Measurements from ENCODE around the gene ABL1. TPM values are rescaled to one million over a fixed set of nuclear protein-coding genes. Genes with fewer than 3 reads are reported as not detected.

ABL1 gene
- total RNA-seq, 1 donor from 2014 or later = 121 TPM

DNA sequence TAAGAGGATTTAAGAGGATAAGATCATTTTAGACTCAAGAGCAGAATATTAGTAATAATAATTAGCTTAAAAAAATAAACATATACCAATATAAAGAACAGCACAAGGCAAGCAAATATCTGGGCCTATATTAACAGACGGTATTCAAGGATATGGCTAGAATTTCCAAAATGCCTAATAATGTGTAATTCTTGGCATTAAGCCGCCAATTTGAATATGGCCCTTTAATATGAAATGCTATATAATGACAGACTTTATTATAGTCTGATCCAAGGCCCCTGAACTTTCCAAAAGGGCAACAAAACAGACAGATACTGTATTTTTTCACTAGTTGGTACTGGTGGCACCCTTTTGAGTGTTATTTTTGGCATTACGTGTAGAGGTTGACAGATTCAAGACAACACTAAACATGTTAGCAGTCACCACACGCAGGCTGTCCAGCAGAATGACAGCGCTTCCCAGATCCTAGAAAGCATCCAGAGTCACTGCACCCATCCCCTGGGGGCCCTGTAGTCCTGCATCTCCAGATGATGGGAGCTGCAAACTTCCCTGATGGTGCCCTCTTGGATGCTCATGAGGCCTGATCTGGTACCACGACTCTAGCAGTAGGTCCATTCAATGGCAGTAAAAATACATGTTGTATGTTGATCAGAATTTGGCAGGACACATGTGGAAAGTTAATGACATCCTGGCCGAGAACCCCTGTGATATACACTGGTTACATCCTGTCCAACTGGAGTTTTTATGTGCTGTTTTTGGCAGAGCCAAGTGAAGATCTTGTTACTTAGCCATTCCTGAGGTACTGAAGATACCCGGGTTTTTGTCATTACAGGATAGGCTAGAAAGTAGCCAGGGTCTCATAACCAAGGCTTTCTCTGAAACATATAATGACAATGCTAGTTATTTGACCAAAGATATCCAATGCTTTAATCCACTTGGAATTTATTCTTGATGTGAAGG, 1.7 kb upstream of the ABL1 start:
- Mint-ChIP-seq H3K9me3 (ENCODE audit: unreplicated experiment) (no peaks in the 10 kb centered on the region), H3K36me3 (ENCODE audit: low read depth, unreplicated experiment) (peaks cover 9% of the 10 kb centered on the region), H3K27ac (ENCODE audit: unreplicated experiment) (peak overlapping the region; percentile 95), H3K4me3 (ENCODE audit: unreplicated experiment) (peak overlapping the region; percentile 91), H3K4me1 (ENCODE audit: unreplicated experiment) (peaks cover 35% of the 10 kb centered on the region), H3K27me3 (ENCODE audit: unreplicated experiment) (peaks cover 6% of the 10 kb centered on the region)
- TF ChIP-seq CTCF (IDR thresholded peaks at IDR 0.05; ENCODE audit: unreplicated experiment) = no peak
- no peak for DNase-seq (ENCODE audit: low spot score)

GRCh38 chr9:130835441-130836298, 616 bp downstream of the ABL1 start:
- Mint-ChIP-seq H3K27ac (ENCODE audit: unreplicated experiment) (peak overlapping the region; percentile 97), H3K4me1 (ENCODE audit: unreplicated experiment) (peaks cover 54% of the 10 kb centered on the region), H3K9me3 (ENCODE audit: unreplicated experiment) (no peaks in the 10 kb centered on the region), H3K4me3 (ENCODE audit: unreplicated experiment) (peak overlapping the region; percentile 99), H3K36me3 (ENCODE audit: low read depth, unreplicated experiment) (no peaks in the 10 kb centered on the region), H3K27me3 (ENCODE audit: unreplicated experiment) (peaks cover 8% of the 10 kb centered on the region)
- no peak for TF ChIP-seq CTCF (IDR thresholded peaks at IDR 0.05; ENCODE audit: unreplicated experiment)
- DNase-seq (ENCODE audit: low spot score) = peak; percentile 32

DNA sequence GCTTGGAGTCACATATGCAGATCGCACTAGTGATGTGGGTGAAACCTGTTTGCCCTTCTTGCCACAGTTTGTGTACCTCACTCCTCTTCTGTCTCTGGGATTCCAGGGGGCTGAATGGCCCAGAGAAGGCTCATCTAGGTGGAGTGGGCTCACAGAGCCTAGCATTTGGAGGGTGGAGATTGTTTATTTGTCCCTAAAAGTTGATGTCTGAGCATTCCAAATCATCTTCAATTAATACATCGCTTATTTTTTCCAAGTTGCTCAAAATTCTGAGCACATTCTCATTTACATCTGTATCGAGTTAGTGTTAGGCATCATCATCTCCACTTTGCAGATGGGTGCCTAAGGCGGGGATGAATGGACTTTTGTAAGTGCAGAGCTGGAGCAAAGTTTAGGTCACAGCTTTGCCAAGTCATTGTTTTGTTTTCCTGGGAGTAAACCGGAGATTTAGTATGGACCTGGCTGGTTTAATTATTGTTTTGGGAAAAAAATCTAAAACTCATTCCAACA, 2.0 kb downstream of the ABL1 start:
- Mint-ChIP-seq H3K9me3 (ENCODE audit: unreplicated experiment) (no peaks in the 10 kb centered on the region), H3K4me1 (ENCODE audit: unreplicated experiment) (peaks cover 62% of the 10 kb centered on the region), H3K4me3 (ENCODE audit: unreplicated experiment) (peak overlapping the region; percentile 91), H3K36me3 (ENCODE audit: low read depth, unreplicated experiment) (no peaks in the 10 kb centered on the region), H3K27ac (ENCODE audit: unreplicated experiment) (peak overlapping the region; percentile 44), H3K27me3 (ENCODE audit: unreplicated experiment) (peaks cover 8% of the 10 kb centered on the region)
- no peak for DNase-seq (ENCODE audit: low spot score)
- TF ChIP-seq CTCF (IDR thresholded peaks at IDR 0.05; ENCODE audit: unreplicated experiment) = no peak

DNA sequence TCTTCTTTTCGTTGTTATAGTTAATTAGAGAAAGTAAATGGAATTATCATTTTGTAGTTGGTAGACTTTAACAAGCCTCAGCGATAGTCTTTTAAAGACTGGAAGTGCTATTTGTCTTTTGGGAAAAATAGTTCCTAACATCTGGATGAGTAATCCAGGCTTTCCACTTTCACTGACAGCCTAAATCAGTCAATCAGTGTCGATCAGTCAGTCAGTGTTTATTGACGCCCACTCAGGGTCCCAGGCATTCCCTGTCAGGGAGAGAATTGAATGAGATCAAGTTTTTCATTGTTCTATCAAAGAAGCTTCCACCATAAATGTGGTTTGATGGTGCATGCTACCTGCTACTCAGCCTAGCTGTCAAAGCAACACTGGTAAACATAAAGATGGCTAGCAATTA, 2.6 kb downstream of the ABL1 start:
- TF ChIP-seq CTCF (IDR thresholded peaks at IDR 0.05; ENCODE audit: unreplicated experiment) = no peak
- Mint-ChIP-seq H3K4me1 (ENCODE audit: unreplicated experiment) (peaks cover 68% of the 10 kb centered on the region), H3K27me3 (ENCODE audit: unreplicated experiment) (peaks cover 8% of the 10 kb centered on the region), H3K36me3 (ENCODE audit: low read depth, unreplicated experiment) (no peaks in the 10 kb centered on the region), H3K27ac (ENCODE audit: unreplicated experiment) (no peak overlapping the region), H3K4me3 (ENCODE audit: unreplicated experiment) (no peak overlapping the region), H3K9me3 (ENCODE audit: unreplicated experiment) (no peaks in the 10 kb centered on the region)
- DNase-seq (ENCODE audit: low spot score) = no peak

All from endothelial cell (in vitro differentiated cells).